ENCODE data around the gene CLRN2. TPM values are rescaled to one million over a fixed set of nuclear protein-coding genes. Genes with fewer than 3 reads are reported as not detected.

Gene CLRN2
- total RNA-seq, 4 donors from 2014 or later: not detected

DNA sequence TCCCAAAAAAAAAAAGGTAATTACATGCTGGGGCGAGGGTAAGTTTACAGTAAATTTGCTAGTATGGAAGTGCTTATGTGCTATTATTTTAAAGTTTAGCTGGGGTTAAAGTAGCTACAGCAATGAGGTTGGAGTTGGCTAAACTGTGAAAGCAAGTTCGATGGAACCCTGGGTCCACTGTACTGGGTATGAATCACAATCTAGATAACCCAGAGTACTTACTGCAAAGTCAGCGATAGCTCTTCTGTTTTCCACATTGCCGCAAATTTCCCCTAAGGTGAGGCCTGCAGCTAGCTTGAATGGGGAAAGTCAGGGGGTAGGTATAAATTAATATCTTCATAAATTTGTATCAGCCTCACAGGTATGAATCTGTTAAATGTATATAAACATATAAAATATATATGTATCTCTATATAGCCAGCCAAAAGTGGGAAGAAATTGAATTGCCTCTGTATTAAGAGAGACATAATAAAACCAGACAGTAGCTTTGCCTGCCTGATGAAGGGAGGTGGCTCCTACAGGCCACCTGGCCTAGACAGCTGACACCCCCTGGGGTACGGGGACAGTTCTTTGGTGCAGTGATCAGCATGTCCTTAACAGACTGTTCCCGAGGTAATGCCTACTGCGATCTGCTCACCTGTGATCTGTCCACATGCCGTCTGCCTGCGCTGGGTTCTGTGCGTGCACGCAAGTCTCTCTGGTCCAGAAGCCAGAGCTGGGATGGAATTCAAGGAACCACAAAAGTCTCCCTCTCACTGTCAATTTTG, 30.6 kb downstream of the CLRN2 start:
- no peaks in the 10 kb centered on the region for H3K9me3 ChIP-seq
- no peaks in the 10 kb centered on the region for H3K4me1 ChIP-seq
- ATAC-seq (no peak), DNase-seq (no peak)
- no peak for TF ChIP-seq POLR2A (IDR thresholded peaks at IDR 0.05)
- intact Hi-C loops (cut with DNase I; ENCODE audit: low total_unique reads): no loop called here
- in situ Hi-C loops (cut with MboI; ENCODE audit: low sequenced_read_pairs in 4 of 4): loop anchor here (5.0 to 25.0 kb wide), 7 partner anchors 89 to 1047 kb away; no protein-coding TSS in a partner anchor
- H3K36me3 ChIP-seq: no peaks in the 10 kb centered on the region
- no peaks in the 10 kb centered on the region for H3K27me3 ChIP-seq
- no peak overlapping the region for H3K4me3 ChIP-seq
- no peak overlapping the region for H3K27ac ChIP-seq

GRCh38 chr4:17546222-17546621, 31.3 kb downstream of the CLRN2 start:
- in situ Hi-C loops (cut with MboI; ENCODE audit: low sequenced_read_pairs in 4 of 4) (loop anchor here (5.0 to 25.0 kb wide), 7 partner anchors 89 to 1046 kb away; no protein-coding TSS in a partner anchor), intact Hi-C loops (cut with DNase I; ENCODE audit: low total_unique reads) (no loop called here)
- H3K27ac ChIP-seq: no peak overlapping the region
- no peak for TF ChIP-seq POLR2A (IDR thresholded peaks at IDR 0.05)
- TF ChIP-seq, protein P1, sequence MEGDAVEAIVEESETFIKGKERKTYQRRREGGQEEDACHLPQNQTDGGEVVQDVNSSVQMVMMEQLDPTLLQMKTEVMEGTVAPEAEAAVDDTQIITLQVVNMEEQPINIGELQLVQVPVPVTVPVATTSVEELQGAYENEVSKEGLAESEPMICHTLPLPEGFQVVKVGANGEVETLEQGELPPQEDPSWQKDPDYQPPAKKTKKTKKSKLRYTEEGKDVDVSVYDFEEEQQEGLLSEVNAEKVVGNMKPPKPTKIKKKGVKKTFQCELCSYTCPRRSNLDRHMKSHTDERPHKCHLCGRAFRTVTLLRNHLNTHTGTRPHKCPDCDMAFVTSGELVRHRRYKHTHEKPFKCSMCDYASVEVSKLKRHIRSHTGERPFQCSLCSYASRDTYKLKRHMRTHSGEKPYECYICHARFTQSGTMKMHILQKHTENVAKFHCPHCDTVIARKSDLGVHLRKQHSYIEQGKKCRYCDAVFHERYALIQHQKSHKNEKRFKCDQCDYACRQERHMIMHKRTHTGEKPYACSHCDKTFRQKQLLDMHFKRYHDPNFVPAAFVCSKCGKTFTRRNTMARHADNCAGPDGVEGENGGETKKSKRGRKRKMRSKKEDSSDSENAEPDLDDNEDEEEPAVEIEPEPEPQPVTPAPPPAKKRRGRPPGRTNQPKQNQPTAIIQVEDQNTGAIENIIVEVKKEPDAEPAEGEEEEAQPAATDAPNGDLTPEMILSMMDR (IDR thresholded peaks at IDR 0.05 in 4 of 5, conservative IDR thresholded peaks at IDR 0.05 in 1 of 5): no peak
- H3K9me3 ChIP-seq: no peaks in the 10 kb centered on the region
- no peaks in the 10 kb centered on the region for H3K27me3 ChIP-seq
- no peaks in the 10 kb centered on the region for H3K4me1 ChIP-seq
- no peak overlapping the region for H3K4me3 ChIP-seq
- H3K36me3 ChIP-seq: no peaks in the 10 kb centered on the region
- ATAC-seq (no peak), DNase-seq (no peak)

DNA sequence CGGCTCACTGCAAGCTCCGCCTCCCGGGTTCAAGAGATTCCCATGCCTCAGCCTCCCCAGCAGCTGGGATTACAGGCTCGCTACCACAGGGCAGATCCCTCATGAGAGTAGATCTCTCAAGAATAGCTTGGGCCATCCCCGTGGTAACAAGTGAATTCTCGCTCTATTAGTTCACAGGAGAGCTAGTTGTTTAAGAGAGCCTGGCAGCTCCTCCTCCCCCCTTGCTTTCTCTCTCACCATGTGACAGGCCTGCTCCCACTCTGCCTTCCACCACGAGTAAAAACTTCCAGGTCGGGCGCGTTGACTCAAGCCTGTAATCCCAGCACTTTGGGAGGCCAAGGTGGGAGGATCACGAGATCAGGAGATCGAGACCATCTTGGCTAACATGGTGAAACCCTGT, 31.7 kb downstream of the CLRN2 start:
- no peaks in the 10 kb centered on the region for H3K9me3 ChIP-seq
- intact Hi-C loops (cut with DNase I; ENCODE audit: low total_unique reads) (no loop called here), in situ Hi-C loops (cut with MboI; ENCODE audit: low sequenced_read_pairs in 4 of 4) (loop anchor here (5.0 to 25.0 kb wide), 7 partner anchors 88 to 1046 kb away; no protein-coding TSS in a partner anchor)
- no peak for ATAC-seq
- DNase-seq: no peak
- H3K27me3 ChIP-seq: no peaks in the 10 kb centered on the region
- no peaks in the 10 kb centered on the region for H3K36me3 ChIP-seq
- TF ChIP-seq POLR2A (IDR thresholded peaks at IDR 0.05): no peak
- TF ChIP-seq, protein P1 (IDR thresholded peaks at IDR 0.05 in 4 of 5, conservative IDR thresholded peaks at IDR 0.05 in 1 of 5): no peak
- H3K27ac ChIP-seq: no peak overlapping the region
- no peaks in the 10 kb centered on the region for H3K4me1 ChIP-seq
- H3K4me3 ChIP-seq: no peak overlapping the region

DNA sequence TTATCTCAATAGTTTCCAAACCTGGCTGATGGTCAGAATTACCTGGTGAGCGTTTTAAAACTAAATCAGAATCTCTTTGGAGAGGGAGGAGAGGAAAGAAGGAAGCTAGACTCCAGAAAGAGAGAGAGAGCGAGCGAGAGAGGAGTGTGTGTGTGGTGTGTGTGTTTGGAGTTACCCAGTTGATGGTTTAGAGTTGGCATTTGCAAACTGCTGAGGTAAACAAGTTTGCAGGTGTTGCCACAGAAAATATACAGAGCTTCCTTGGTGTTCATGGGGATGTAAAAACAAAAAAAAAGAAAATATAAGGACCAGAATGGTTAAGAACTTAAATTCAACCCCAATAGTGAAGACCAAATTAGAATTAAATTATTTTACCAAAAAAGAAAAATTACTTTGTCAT, 35.6 kb downstream of the CLRN2 start:
- DNase-seq (no peak), ATAC-seq (no peak)
- in situ Hi-C loops (cut with MboI; ENCODE audit: low sequenced_read_pairs in 4 of 4): loop anchor here in 2 of 4 donors (10.0 to 25.0 kb wide), 2 partner anchors 84 to 262 kb away; partner anchors contain the start of genes DCAF16 (in 2 of the 2) and NCAPG (in 2 of the 2)
- H3K36me3 ChIP-seq: no peaks in the 10 kb centered on the region
- intact Hi-C loops (cut with DNase I; ENCODE audit: low total_unique reads): no loop called here
- no peak overlapping the region for H3K4me3 ChIP-seq
- TF ChIP-seq, protein P1 (IDR thresholded peaks at IDR 0.05 in 4 of 5, conservative IDR thresholded peaks at IDR 0.05 in 1 of 5): no peak
- TF ChIP-seq POLR2A (IDR thresholded peaks at IDR 0.05): no peak
- H3K9me3 ChIP-seq: no peaks in the 10 kb centered on the region
- H3K27ac ChIP-seq: no peak overlapping the region
- no peaks in the 10 kb centered on the region for H3K27me3 ChIP-seq
- H3K4me1 ChIP-seq: no peaks in the 10 kb centered on the region

DNA sequence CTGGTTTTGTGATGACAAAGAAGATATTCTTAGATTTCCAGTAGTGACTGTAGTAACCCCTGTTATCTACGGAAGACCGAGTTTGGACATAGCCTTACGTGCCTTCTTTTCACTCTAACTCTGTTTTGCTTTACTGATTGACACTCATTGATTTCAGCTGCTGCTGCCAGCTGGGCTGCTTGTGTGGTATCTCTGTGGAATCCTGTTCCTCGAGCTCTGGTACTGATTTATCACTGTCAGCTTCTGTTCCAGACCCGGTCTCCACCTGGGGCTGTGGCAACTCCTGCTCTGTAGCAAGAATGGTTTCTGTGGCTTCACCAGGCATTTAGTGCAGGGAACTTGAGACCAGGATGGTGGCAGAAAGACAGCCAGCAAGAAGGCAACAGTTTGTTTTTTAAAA, 37.5 kb downstream of the CLRN2 start:
- intact Hi-C loops (cut with DNase I; ENCODE audit: low total_unique reads) (no loop called here), in situ Hi-C loops (cut with MboI; ENCODE audit: low sequenced_read_pairs in 4 of 4) (loop anchor here in 2 of 4 donors (10.0 to 25.0 kb wide), 2 partner anchors 82 to 260 kb away; partner anchors contain the start of genes DCAF16 (in 2 of the 2) and NCAPG (in 2 of the 2))
- ATAC-seq: no peak

More for the DNA sequence above, 37.5 kb downstream of the CLRN2 start:
- no peaks in the 10 kb centered on the region for H3K36me3 ChIP-seq
- H3K4me1 ChIP-seq: no peaks in the 10 kb centered on the region
- H3K27me3 ChIP-seq: no peaks in the 10 kb centered on the region
- no peaks in the 10 kb centered on the region for H3K9me3 ChIP-seq
- no peak overlapping the region for H3K4me3 ChIP-seq
- no peak overlapping the region for H3K27ac ChIP-seq
- TF ChIP-seq POLR2A (IDR thresholded peaks at IDR 0.05): no peak
- TF ChIP-seq, protein P1 (IDR thresholded peaks at IDR 0.05 in 4 of 5, conservative IDR thresholded peaks at IDR 0.05 in 1 of 5): no peak
- DNase-seq: no peak

All from gastrocnemius medialis (tissue), 4 donors.